C4-2B (cell line): ENCODE data around the gene OARD1.

Source experiments
- H3K27ac ChIP-seq: fragments of 450-650 bp; 2 replicates; pipeline ENCODE4 v1.5.1; 2017
- ZFX ChIP-seq: fragments of 450-650 bp; IDR thresholded peaks from 2 replicates; pipeline ENCODE4 v1.6.1; 2017
- TF ChIP-seq, protein P1 (sequence below): fragments of 450-650 bp; conservative IDR thresholded peaks from 2 replicates; pipeline ENCODE4 v1.5.1; 2017; ENCODE audit warnings: mild to moderate bottlenecking

Gene OARD1

DNA sequence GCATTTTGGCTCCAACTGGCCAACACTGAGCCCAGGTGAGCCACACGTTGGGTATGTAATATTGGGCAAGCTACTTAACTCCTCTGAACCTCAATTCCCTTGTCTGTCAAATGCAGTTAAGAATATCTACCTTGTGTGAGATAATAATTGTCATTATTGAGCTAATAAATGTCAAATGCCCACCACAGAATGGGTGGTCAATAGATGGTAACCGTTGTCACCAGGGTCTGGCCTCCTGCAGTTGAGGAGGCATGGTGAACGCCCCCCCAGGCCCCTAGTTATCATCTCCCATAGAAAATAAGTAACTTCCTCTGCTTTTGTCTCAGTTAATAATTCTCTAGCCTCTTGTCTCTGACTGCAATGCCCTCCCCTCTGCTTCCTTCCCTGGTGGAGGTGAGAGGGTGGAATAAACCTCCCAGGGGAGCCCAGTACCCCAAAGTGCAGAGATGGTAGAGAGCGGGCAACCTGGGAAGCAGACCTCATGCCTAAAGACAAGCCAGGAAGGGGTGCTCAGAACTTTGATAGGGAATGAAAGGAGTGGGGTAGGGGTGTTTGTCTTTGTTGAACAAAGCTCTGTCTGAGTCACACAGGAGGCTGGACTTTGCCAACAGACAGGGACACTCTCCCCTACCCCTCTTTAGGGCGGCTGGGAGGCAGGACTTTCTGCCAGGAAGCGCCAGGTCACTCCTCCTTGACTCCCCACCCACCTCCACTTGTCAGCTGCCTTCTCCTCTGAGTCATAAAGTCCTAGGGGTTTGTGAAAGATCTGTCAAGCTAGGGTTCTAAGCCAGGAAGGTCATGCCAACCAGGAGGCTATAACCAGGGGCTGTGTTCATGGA, 31.8 kb downstream of the OARD1 start:
- no peak overlapping the region for H3K27ac ChIP-seq
- TF ChIP-seq ZFX, result no peak
- TF ChIP-seq, protein P1, sequence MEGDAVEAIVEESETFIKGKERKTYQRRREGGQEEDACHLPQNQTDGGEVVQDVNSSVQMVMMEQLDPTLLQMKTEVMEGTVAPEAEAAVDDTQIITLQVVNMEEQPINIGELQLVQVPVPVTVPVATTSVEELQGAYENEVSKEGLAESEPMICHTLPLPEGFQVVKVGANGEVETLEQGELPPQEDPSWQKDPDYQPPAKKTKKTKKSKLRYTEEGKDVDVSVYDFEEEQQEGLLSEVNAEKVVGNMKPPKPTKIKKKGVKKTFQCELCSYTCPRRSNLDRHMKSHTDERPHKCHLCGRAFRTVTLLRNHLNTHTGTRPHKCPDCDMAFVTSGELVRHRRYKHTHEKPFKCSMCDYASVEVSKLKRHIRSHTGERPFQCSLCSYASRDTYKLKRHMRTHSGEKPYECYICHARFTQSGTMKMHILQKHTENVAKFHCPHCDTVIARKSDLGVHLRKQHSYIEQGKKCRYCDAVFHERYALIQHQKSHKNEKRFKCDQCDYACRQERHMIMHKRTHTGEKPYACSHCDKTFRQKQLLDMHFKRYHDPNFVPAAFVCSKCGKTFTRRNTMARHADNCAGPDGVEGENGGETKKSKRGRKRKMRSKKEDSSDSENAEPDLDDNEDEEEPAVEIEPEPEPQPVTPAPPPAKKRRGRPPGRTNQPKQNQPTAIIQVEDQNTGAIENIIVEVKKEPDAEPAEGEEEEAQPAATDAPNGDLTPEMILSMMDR, result no peak

DNA sequence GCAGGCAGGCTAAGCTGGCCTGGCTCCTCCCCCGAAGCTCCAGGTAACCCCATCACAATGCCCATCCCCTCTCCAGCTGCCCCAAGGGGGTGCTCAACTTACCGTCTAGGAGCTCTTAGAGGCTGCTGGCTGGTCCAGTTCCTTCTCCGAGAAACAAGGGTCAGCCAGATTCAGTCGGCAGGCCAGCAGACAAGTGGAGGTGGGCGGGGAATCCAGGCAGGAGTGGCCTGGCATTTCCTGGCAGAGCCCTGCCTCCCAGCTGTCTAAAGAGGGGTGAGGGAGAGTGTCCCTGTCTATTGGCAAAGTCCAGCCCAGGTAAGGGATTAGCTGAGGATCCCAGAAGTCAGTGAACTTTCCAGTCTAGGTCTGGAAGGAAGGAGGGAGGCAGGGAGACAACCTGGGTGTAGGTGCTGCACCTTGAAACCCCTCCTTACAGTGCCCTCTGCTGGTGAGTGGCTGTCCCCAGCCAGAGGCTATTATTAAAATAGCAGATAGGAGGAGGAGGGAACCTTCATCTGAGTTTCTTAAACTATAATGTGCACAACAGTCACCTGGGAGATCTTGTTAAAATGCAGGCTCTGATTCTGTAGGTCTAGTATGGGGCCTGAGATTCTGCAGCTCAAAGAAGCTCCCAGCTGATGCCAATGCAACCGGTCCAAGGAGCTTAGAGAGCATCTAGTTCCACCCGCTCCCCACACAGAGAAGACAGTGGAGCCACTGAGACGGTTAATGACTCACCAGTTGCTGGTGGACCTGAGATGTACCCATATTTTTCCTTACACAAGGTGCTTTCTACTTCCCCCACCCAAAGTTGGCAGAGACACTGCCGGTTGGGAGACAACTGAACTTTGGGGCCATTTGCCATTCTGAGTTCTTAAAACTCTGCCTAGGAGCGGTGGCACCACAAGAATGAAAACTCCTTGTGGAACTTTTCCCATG, 32.8 kb downstream of the OARD1 start, which contains the start of gene UNC5CL:
Gene UNC5CL (minus strand): TSS at position 162 of the 939 bp plus-strand sequence. CDS start 4,147 bp downstream, outside the sequence.
- TF ChIP-seq ZFX, result no peak
- TF ChIP-seq, protein P1, result peak; percentile 95
- H3K27ac ChIP-seq, result no peak within 1 kb of the TSS

DNA sequence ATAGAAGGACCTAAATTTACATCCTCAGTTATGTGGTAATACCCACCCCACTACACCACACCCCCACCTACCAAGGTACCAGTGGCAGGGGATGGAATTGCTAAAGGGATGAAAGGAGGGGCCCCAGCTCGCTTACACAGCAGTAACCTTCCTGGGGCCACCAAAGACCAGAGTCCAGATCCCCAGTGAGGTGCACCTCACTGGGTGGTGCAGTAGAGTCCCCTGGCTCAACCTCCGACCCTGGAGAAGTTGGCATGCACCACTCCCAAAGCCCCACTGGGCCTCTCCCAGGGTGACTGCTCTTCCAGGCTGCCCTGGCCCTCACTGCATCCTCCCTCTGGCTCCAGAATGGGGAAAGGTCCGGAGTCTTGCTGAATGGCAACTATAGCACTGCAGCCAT, 34.0 kb downstream of the OARD1 start:
- no peak overlapping the region for H3K27ac ChIP-seq
- TF ChIP-seq, protein P1, result no peak
- no peak for TF ChIP-seq ZFX

DNA sequence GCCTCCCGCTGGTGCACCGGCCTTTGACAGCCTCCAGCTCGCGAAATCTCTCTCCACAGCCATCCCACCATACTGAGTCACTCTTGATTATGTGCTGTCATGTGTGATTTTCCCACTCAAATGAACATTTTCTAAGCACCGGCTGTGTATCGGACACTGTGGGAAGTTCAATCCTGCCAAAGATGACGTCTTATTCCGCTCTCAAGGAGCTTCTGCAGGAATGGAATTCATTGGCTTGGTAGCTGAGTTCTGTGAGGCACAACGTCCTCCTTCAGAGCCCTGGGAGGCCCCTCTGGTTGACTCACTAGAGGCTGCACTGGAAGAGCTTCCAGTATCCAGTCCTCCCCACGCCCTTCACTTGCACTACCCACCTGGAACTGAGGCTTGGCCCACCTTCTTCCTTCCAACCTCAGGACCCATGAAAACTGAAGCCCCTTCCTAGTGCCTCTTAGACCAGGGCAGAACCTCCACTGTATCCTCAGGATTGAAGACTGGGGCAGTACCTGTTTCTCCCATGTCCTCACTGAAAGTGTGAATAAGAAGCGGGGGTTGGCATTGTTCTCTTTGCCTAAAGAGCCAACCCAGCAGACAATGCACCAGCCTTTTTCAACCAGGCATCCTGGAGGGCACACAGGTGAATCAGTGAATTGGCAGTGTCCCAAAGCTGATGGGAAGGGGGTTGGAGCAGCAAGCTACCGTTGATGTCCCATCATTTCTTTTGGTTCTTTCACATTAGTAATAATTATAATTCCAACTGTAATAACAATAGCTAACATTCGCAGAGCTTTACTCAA, 34.9 kb downstream of the OARD1 start:
- no peak overlapping the region for H3K27ac ChIP-seq
- TF ChIP-seq ZFX, result no peak
- TF ChIP-seq, protein P1, result no peak

DNA sequence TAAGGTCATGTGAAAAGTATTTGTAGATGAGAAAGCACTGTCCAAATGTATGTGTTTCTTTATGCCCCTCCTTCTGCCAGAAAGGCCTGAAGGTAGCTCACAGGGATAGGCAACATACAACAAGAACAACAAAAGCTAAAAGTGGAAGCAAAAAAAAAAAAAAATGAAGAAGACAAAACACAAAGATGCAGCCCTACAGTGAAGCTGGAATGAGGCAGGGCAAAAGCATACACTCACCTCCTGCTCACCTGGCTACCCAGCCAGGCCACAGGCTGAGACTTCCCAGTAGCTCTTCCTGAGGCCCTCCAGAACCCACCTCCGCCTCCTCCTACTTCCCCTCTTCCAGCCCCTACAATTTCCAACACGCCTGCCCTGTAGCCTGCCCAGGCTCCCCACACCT, 35.6 kb downstream of the OARD1 start:
- H3K27ac ChIP-seq, result no peak overlapping the region
- no peak for TF ChIP-seq ZFX
- TF ChIP-seq, protein P1, result no peak

DNA sequence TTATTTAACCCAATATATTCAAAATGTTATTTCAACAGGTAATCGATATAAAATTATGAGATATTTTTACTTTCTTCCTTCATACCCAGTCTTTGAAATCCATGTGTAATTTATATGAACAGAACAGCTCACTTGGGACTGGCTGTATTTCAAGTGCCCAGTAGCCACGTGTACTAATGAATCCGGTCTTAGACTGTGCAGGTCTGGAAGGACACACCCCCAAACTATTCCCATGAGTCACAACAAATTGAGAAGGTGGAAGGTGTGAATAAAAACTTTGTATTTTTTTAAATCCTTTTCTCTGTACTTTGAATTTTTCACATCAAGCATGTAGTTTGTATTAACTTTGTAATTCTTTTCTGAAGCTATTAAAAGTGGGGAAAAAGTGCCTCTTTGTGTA, 36.0 kb downstream of the OARD1 start:
- H3K27ac ChIP-seq, result no peak overlapping the region
- TF ChIP-seq, protein P1, result no peak
- TF ChIP-seq ZFX, result no peak
